Keratinocyte (primary cell): ENCODE data around the gene MACROH2A2. TPM values are rescaled to one million over a fixed set of nuclear protein-coding genes. Genes with fewer than 3 reads are reported as not detected.

Experiments
- DNase-seq: peaks from one replicate; pipeline ENCODE4 v3.0.0-alpha.2; 2011; ENCODE audit warnings: low read depth, missing footprints, low spot score
- FAIRE-seq: peaks from 2 replicates; lab custom pipeline; 2011; peaks lifted over from hg19 to GRCh38; lab: Jason Lieb, UNC
- H2AFZ ChIP-seq: 2 replicates; pipeline ENCODE4 v1.6.0; 2012; ENCODE audit warnings: low read length, control low read depth, inconsistent platforms; ENCODE audit not compliant: control insufficient read depth
- H3K27ac ChIP-seq: 2 replicates; pipeline ENCODE4 v1.5.1; 2011; ENCODE audit warnings: low read length; ENCODE audit not compliant: control insufficient read depth, insufficient read depth
- H3K27me3 ChIP-seq: 3 replicates; pipeline ENCODE4 v1.6.0; 2011; ENCODE audit warnings: low read length; ENCODE audit not compliant: control insufficient read depth, insufficient read depth; ENCODE audit errors: extremely low read depth
- H3K36me3 ChIP-seq, 2 experiments: 2 replicates in 1 of 2; 3 replicates in 1 of 2; pipeline ENCODE4 v1.5.1; 2011; ENCODE audit warnings: low read length in 2 of 2, mild to moderate bottlenecking in 1 of 2; ENCODE audit not compliant: control insufficient read depth in 2 of 2, insufficient read depth in 2 of 2; ENCODE audit errors: extremely low read depth in 1 of 2
- H3K4me1 ChIP-seq: 3 replicates; pipeline ENCODE4 v1.5.1; 2011; ENCODE audit warnings: low read length; ENCODE audit not compliant: control insufficient read depth, insufficient read depth; ENCODE audit errors: extremely low read depth
- H3K4me2 ChIP-seq: 3 replicates; pipeline ENCODE4 v1.6.0; 2011; ENCODE audit warnings: low read depth, low read length; ENCODE audit not compliant: control insufficient read depth, insufficient read depth; ENCODE audit errors: extremely low read depth
- H3K4me3 ChIP-seq, 3 experiments: fragments of 200-600 bp in 1 of 3; sonication (generic) in 1 of 3; 2 replicates in 2 of 3; 3 replicates in 1 of 3; pipeline ENCODE4 v1.5.1; 2011 to 2016; ENCODE audit warnings: low read length in 3 of 3, mild to moderate bottlenecking in 3 of 3, control low read depth in 2 of 3, inconsistent platforms in 1 of 3, low read depth in 1 of 3, mixed read lengths in 1 of 3, mixed run types in 1 of 3, moderate library complexity in 1 of 3; ENCODE audit not compliant: control insufficient read depth in 2 of 3, insufficient read depth in 2 of 3; ENCODE audit errors: extremely low read depth in 1 of 3
- H3K79me2 ChIP-seq: 2 replicates; pipeline ENCODE4 v1.6.0; 2012; ENCODE audit warnings: low read length; ENCODE audit not compliant: control insufficient read depth, insufficient read depth
- H3K9ac ChIP-seq: 3 replicates; pipeline ENCODE4 v1.6.0; 2011; ENCODE audit warnings: low read length; ENCODE audit not compliant: control insufficient read depth, insufficient read depth; ENCODE audit errors: extremely low read depth
- H3K9me1 ChIP-seq: 3 replicates; pipeline ENCODE4 v1.6.0; 2011; ENCODE audit warnings: low read length; ENCODE audit not compliant: control insufficient read depth, insufficient read depth; ENCODE audit errors: extremely low read depth
- H3K9me3 ChIP-seq: 2 replicates; pipeline ENCODE4 v1.5.1; 2012; ENCODE audit warnings: low read depth, low read length; ENCODE audit not compliant: control insufficient read depth
- H4K20me1 ChIP-seq: 3 replicates; pipeline ENCODE4 v1.6.0; 2011; ENCODE audit warnings: low read length; ENCODE audit not compliant: control insufficient read depth, insufficient read depth; ENCODE audit errors: extremely low read depth
- CTCF ChIP-seq, 3 experiments: IDR thresholded peaks in 1 of 3; conservative IDR thresholded peaks in 1 of 3; optimal IDR thresholded peaks in 1 of 3; 2 replicates in 2 of 3; 3 replicates in 1 of 3; pipeline versions ENCODE3 to v1.5.1; 2011; ENCODE audit warnings: low read length in 3 of 3, mild to moderate bottlenecking in 3 of 3, moderate library complexity in 2 of 3, control low read depth in 1 of 3, inconsistent platforms in 1 of 3; ENCODE audit not compliant: insufficient read depth in 2 of 3; ENCODE audit errors: extremely low read depth in 1 of 3
- EZH2 ChIP-seq: IDR thresholded peaks from one replicate; pipeline ENCODE4 v1.6.1; 2012; ENCODE audit warnings: inconsistent platforms, mild to moderate bottlenecking, low read length, moderate library complexity
- dilution Hi-C: fragments of 300-500 bp; cut with MboI; formaldehyde crosslinking; loops from one replicate; pipeline ENCODE4 v1.7.0; 2020; ENCODE audit warnings: low sequenced_read_pairs; ENCODE audit not compliant: extremely low pct_ligation_motif_present
- polyA plus RNA-seq, 5 experiments: library from polyadenylated mRNA; depleted of rRNA in 3 of 5; stranded (reverse) in 3 of 5; stranded (forward) in 1 of 5; unstranded in 1 of 5; fragments of >200 nt; gene quantifications; 1 replicate in 1 of 5; 2 replicates in 3 of 5; 3 replicates in 1 of 5; pipeline versions ENCODE4 v1.2.1 to v1.2.3, GENCODE V29; 2011 to 2012; ENCODE audit warnings: missing spikeins in 2 of 5, low read depth in 1 of 5, low replicate concordance in 1 of 5

Gene MACROH2A2
- polyA plus RNA-seq, 1 donor (not counting 4 experiments of a cell fraction or from before 2014, with no cell fraction given) = 11.6 TPM

DNA sequence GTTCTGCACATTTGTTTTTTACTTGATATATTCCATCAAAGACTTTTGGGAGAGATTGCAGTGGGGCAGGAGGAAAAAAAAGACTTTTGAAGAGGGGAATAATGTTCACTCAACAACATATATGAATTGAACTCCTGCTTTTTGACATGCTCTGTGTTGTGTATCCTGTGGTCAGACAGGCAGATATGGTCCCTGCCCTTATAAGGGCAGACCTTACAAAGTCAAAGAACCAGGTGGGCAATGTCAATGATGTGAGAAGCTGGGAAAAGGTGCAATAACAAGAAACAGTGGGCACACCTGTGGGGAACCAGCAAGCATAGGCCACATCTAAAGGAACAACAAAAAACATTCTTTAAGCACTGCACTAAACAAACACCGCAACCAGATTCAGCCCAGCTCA lies 71.8 kb downstream of the MACROH2A2 start:
- Histone ChIP-seq H3K79me2 (no peaks in the 10 kb centered on the region), H3K4me2 (no peak overlapping the region), H3K9me3 (no peaks in the 10 kb centered on the region), H3K36me3 (no peaks in the 10 kb centered on the region), H2AFZ (no peak overlapping the region), H3K27ac (no peak overlapping the region), H3K9ac (no peak overlapping the region), H3K4me1 (no peaks in the 10 kb centered on the region), H3K27me3 (no peaks in the 10 kb centered on the region), H3K9me1 (peaks cover 2% of the 10 kb centered on the region), H3K4me3 (no peak overlapping the region), H4K20me1 (no peaks in the 10 kb centered on the region)
- DNase-seq (no peak), FAIRE-seq (no peak)
- TF ChIP-seq EZH2 (no peak), CTCF (optimal IDR thresholded peaks at IDR 0.05 in 1 of 3, IDR thresholded peaks at IDR 0.05 in 1 of 3, conservative IDR thresholded peaks at IDR 0.05 in 1 of 3; ENCODE audit: extremely low read depth in 1 of 3, insufficient read depth in 2 of 3, low read length in 3 of 3) (no peak)
- dilution Hi-C loops = no loop called here

DNA sequence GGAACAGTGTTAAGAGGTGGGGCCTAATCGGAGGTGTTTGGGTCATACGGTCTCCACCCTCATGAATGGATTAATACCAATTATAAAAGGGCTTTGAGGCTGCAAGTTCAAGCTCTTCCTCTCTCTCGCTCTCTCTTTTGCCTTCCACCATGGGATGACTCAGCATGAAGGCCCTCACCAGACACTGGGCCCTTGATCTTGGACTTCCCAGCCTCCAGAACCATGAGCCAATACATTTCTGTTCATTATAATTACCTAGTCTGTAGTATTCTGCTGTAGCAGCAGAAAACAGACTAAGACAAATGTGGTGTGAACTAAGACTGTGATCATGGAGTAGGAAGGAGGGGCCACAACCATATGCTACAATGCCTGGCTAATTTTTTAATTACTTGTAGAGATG lies 72.3 kb downstream of the MACROH2A2 start:
- no peaks in the 10 kb centered on the region for H3K36me3 ChIP-seq
- no peak overlapping the region for H3K4me2 ChIP-seq
- no peak for FAIRE-seq
- no peaks in the 10 kb centered on the region for H3K9me3 ChIP-seq
- no peaks in the 10 kb centered on the region for H4K20me1 ChIP-seq
- DNase-seq = no peak
- no peak overlapping the region for H3K27ac ChIP-seq
- H3K9me1 ChIP-seq = peaks cover 2% of the 10 kb centered on the region
- no peaks in the 10 kb centered on the region for H3K4me1 ChIP-seq
- no peaks in the 10 kb centered on the region for H3K27me3 ChIP-seq
- H3K4me3 ChIP-seq = no peak overlapping the region
- H3K9ac ChIP-seq = no peak overlapping the region
- no peak for TF ChIP-seq EZH2
- TF ChIP-seq CTCF (optimal IDR thresholded peaks at IDR 0.05 in 1 of 3, IDR thresholded peaks at IDR 0.05 in 1 of 3, conservative IDR thresholded peaks at IDR 0.05 in 1 of 3; ENCODE audit: extremely low read depth in 1 of 3, insufficient read depth in 2 of 3, low read length in 3 of 3) = no peak
- no peaks in the 10 kb centered on the region for H3K79me2 ChIP-seq
- H2AFZ ChIP-seq = no peak overlapping the region
- dilution Hi-C loops = no loop called here
